Panc1 (cell line): ENCODE data around the gene POLR2A. TPM values are rescaled to one million over a fixed set of nuclear protein-coding genes. Genes with fewer than 3 reads are reported as not detected.

Source experiments
- ATAC-seq: fragments of 200-7000 bp; cut with Tn5 transposase; 2 replicates; pipeline ENCODE4 v1.9.1; 2020; ENCODE audit warnings: mild to moderate bottlenecking, moderate library complexity
- BruUV-seq: library from RNA; stranded (reverse); fragments of 400-500 nt; replicated peaks from 2 replicates; lab custom pipeline; 2021; lab: Mats Ljungman, UMichigan
- CTCF ChIA-PET: fragments of 300-600 bp; sonication (Branson Sonifier 250); formaldehyde crosslinking; loops from one replicate; lab custom pipeline; 2022; ENCODE audit warnings: antibody characterized with exemption; lab: Charles Lee
- POLR2A ChIA-PET: fragments of 300-600 bp; sonication (Branson Sonifier 250); formaldehyde crosslinking; loops from one replicate; lab custom pipeline; 2022; ENCODE audit warnings: antibody characterized with exemption; lab: Charles Lee
- DNase-seq: peaks from one replicate; pipeline ENCODE4 v3.0.0-alpha.2; 2010; ENCODE audit warnings: low read depth, low spot score
- H3K27ac ChIP-seq: 2 replicates; pipeline ENCODE4 v1.5.1; 2011; ENCODE audit warnings: mild to moderate bottlenecking, low read length, inconsistent platforms
- H3K27me3 ChIP-seq: fragments of 200-500 bp; sonication (Bioruptor generic); 2 replicates; pipeline ENCODE4 v1.6.0; 2014; ENCODE audit warnings: low read length, inconsistent platforms; ENCODE audit not compliant: control insufficient read depth, insufficient read depth
- H3K36me3 ChIP-seq: fragments of 200-500 bp; sonication (Bioruptor generic); 2 replicates; pipeline ENCODE4 v1.5.1; 2014; ENCODE audit warnings: inconsistent platforms, mild to moderate bottlenecking, low read length, moderate library complexity; ENCODE audit not compliant: control insufficient read depth, insufficient read depth
- H3K4me1 ChIP-seq: 2 replicates; pipeline ENCODE4 v1.5.1; 2011; ENCODE audit warnings: inconsistent platforms, mild to moderate bottlenecking, low read length, moderate library complexity; ENCODE audit not compliant: control insufficient read depth, insufficient read depth
- H3K4me3 ChIP-seq, 2 experiments: 2 replicates each; pipeline ENCODE4 v1.5.1; 2011 to 2012; ENCODE audit warnings: low read depth in 2 of 2, low read length in 2 of 2, mild to moderate bottlenecking in 2 of 2, inconsistent platforms in 1 of 2, moderate library complexity in 1 of 2
- H3K9me3 ChIP-seq: fragments of 200-500 bp; sonication (Bioruptor generic); 2 replicates; pipeline ENCODE4 v1.5.1; 2014; ENCODE audit warnings: low read depth, mild to moderate bottlenecking, inconsistent platforms, low read length, moderate library complexity; ENCODE audit not compliant: control insufficient read depth, insufficient read depth
- POLR2AphosphoS5 ChIP-seq: IDR thresholded peaks from 2 replicates; pipeline ENCODE4 v1.6.1; 2012; ENCODE audit warnings: mild to moderate bottlenecking, low read depth, low read length, moderate library complexity
- REST ChIP-seq, 2 experiments: IDR thresholded peaks; 2 replicates each; pipeline ENCODE4 v1.6.1; 2011 to 2012; ENCODE audit warnings: low read depth in 2 of 2, control low read depth in 1 of 2, low read length in 1 of 2, mild to moderate bottlenecking in 1 of 2, moderate library complexity in 1 of 2; ENCODE audit not compliant: insufficient read depth in 1 of 2
- SIN3A ChIP-seq: IDR thresholded peaks from 2 replicates; pipeline ENCODE4 v1.6.1; 2012; ENCODE audit warnings: low read depth, mild to moderate bottlenecking, low read length, moderate library complexity, borderline replicate concordance; ENCODE audit not compliant: insufficient read depth
- TCF7L2 ChIP-seq: IDR thresholded peaks from 2 replicates; pipeline ENCODE4 v1.6.1; 2011; ENCODE audit warnings: mild to moderate bottlenecking, low read depth, low read length, inconsistent platforms
- in situ Hi-C: cut with HindIII; loops from 2 replicates; pipeline ENCODE4 v1.10.0; 2016; ENCODE audit warnings: low sequenced_read_pairs, low pct_unique_long_range_greater_than_20kb
- intact Hi-C: fragments of 100-400 bp; cut with micrococcal nuclease; formaldehyde crosslinking; loops from one replicate; pipeline ENCODE4 v1.10.0; 2022; ENCODE audit not compliant: unreplicated experiment
- total RNA-seq: library from RNA; stranded (reverse); gene quantifications from one replicate; pipeline ENCODE4 v1.2.1, GENCODE V29; 2021; ENCODE audit not compliant: unreplicated experiment
- TF ChIP-seq, protein P1 (sequence below): fragments of 450-650 bp; IDR thresholded peaks from 2 replicates; pipeline ENCODE4 v1.5.1; 2017; ENCODE audit warnings: mild to moderate bottlenecking

POLR2A gene
- total RNA-seq, 1 experiment from 2014 or later: 181 TPM

GRCh38 chr17:7499161-7499560 lies 15.0 kb downstream of the POLR2A start:
- POLR2A ChIA-PET: interaction anchor here (0.6 kb wide), 1 partner anchor 11 kb away, joined by 5 read pairs; no protein-coding TSS in a partner anchor
- Histone ChIP-seq H3K9me3 (no peaks in the 10 kb centered on the region), H3K27ac (no peak overlapping the region), H3K27me3 (no peaks in the 10 kb centered on the region), H3K36me3 (peaks cover 43% of the 10 kb centered on the region), H3K4me3 (no peak overlapping the region), H3K4me1 (no peaks in the 10 kb centered on the region)
- BruUV-seq: no TSS peak
- TF ChIP-seq SIN3A: no peak
- TF ChIP-seq, protein P1, sequence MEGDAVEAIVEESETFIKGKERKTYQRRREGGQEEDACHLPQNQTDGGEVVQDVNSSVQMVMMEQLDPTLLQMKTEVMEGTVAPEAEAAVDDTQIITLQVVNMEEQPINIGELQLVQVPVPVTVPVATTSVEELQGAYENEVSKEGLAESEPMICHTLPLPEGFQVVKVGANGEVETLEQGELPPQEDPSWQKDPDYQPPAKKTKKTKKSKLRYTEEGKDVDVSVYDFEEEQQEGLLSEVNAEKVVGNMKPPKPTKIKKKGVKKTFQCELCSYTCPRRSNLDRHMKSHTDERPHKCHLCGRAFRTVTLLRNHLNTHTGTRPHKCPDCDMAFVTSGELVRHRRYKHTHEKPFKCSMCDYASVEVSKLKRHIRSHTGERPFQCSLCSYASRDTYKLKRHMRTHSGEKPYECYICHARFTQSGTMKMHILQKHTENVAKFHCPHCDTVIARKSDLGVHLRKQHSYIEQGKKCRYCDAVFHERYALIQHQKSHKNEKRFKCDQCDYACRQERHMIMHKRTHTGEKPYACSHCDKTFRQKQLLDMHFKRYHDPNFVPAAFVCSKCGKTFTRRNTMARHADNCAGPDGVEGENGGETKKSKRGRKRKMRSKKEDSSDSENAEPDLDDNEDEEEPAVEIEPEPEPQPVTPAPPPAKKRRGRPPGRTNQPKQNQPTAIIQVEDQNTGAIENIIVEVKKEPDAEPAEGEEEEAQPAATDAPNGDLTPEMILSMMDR: no peak
- no peak for TF ChIP-seq TCF7L2
- no peak for TF ChIP-seq REST (IDR thresholded peaks at IDR 0.05; ENCODE audit: insufficient read depth in 1 of 2, low read depth in 2 of 2, low read length in 1 of 2)
- no peak for TF ChIP-seq POLR2AphosphoS5
- CTCF ChIA-PET: no interaction called here
- DNase-seq (no peak), ATAC-seq (no peak)
- in situ Hi-C loops (no loop called here), intact Hi-C loops (no loop called here)

- no peaks in the 10 kb centered on the region for H3K9me3 ChIP-seq
- ATAC-seq (no peak), DNase-seq (no peak)
- no peaks in the 10 kb centered on the region for H3K4me1 ChIP-seq
- no peaks in the 10 kb centered on the region for H3K27me3 ChIP-seq
- no peak overlapping the region for H3K27ac ChIP-seq
- ChIA-PET CTCF (no interaction called here), POLR2A (no interaction called here)
- H3K4me3 ChIP-seq: no peak overlapping the region
- in situ Hi-C loops (no loop called here), intact Hi-C loops (no loop called here)
- H3K36me3 ChIP-seq: peaks cover 54% of the 10 kb centered on the region
- no peak for TF ChIP-seq REST (IDR thresholded peaks at IDR 0.05; ENCODE audit: insufficient read depth in 1 of 2, low read depth in 2 of 2, low read length in 1 of 2)
- TF ChIP-seq, protein P1: no peak
- no peak for TF ChIP-seq SIN3A
- no peak for TF ChIP-seq POLR2AphosphoS5
- TF ChIP-seq TCF7L2: no peak
- BruUV-seq: no TSS peak
Measured at GRCh38 chr17:7501729-7502128, 17.6 kb downstream of the POLR2A start.
